Measurements from ENCODE around the gene CLK1.

Gene CLK1

DNA sequence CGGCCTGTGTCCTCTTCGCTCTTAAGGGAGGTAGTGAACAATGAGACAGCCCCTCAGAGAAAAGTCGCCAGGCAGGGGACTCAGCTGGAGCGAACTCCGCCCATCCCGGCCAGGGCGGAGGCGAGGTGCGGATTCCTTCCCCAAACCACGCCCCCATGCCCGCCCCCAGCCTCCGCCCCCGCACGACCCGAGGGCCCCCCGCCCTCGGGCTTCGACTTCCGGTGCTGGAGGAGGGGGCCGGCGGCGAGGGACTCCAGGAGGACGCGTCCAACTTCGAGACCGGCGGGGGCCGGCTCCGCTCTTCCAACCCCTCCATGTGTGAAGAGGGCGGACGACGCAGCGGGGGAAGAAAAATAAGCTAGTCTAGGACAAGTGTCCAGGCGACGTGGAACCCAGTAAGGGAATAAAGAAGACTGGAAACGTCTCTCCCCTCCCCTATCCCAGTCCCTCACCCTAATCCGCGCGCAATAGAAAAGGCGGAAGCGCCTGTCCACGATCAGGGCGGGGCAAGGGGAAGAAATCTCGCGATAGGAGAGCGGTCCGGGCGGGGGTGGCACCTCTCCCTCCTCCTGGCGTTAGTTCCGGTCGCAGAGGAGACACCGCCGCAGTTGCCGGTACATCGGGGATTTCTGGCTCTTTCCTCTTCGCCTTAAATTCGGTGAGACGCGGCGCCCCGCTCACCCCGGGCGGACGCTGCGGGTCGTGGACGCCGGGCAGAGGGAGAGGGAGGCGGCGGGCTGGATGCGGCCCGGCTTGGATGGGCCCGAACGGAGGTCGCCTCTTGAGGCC lies 52.9 kb downstream of the CLK1 start, which contains the start of gene BZW1:
TSS of gene BZW1 (plus strand) at position 578 of the 789 bp plus-strand sequence. CDS start 1,308 bp downstream, outside the sequence.
- DNase-seq: peak; percentile 97 to 99 (median 98)

DNA sequence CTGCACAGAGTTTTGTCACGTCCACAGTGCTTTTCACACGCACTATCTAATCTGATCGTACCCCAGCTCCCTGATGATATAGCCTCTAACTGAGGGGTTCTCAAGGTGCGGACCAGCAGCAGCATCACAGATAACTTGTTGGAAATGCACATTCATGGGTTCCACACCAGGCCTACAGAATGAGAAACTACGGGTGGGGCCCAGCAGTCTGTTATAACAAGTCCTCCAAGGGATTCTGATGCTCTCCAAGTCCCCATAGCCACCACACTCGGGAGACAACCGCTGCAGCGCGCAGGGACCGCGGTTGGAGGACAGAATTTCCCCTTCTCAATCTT lies 53.5 kb downstream of the CLK1 start:
- no peak for DNase-seq

DNA sequence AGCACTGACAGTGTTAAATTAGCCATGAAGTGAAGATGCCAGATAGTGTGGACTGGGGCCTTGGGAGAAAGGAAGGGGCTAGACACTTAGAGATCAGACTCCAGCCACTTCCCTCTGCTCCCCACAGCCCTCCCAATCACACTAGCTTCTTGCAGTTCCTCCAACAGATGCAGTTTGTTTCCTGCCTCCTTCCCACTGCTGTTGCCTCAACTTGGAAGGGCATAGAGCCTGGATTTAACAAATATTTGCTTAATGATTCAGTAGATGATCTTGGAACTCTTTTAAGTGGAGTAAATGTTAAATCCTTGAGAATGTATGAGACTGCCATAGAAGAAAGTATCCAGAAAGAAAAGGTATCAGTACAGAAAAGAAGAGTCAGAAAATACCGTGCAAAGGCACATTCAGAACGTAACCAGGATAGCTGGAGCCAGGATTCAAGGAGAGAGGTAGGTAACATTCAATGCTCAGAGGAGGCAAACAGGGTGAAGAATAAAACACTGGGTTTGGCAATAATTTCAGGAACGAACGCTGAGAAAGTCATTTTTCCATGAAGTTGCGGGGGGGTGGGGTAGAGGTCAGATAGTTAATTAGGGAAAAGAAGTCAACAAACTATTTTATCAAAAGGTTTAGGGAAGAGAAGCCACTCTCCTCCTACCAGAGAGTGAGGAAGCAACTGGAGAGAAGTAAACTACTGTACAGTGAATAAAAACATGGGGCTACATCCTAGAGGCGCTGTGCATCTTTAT lies 54.0 kb downstream of the CLK1 start:
- peak; percentile 50 to 69 (median 64) for DNase-seq

DNA sequence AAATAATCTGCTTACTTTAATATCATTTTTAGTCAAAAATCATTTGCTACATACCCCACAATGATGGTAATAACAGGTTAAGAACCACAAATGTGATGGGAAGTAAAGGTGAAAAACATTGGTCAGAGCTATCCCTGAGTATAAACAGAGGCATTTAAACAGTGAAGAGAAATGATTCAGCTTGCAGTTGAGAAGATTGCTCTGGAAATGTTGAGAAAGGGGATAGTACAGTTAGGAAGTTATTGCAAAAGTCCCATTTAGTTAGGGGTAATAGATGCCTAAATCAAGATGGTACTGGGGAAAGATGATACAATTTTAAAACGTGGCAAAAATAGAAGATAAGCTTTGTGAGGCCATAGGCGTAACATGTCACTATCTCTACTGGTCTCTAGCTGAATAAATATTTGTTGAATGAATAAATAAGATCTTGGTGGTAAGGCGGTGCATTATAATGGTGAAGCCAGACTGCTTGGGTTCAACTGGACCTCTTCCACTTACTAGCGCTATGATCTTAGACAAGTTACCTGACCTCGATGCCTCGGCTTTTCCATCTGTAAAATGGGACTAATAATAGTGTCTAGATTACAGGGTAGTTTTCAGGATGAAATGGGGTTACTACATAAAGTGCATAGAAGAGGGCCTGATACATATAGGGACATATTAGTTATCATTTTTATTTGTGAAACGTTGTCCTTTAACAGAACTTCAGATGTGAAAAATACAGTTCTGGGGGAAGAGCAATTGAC lies 54.8 kb downstream of the CLK1 start:
- no peak for DNase-seq

All from suppressor macrophage (primary cell).